HepG2 (cell line): ENCODE data around the gene CDR2L. TPM values are rescaled to one million over a fixed set of nuclear protein-coding genes. Genes with fewer than 3 reads are reported as not detected.

ENCODE experiments used
- ATF7-NPFF ChIP-seq: sonication (generic); formaldehyde crosslinking; IDR thresholded peaks from 2 replicates; pipeline ENCODE4 v1.8.1; 2023; ENCODE audit warnings: mild to moderate bottlenecking, low read depth, missing genetic modification reagents, moderate library complexity
- BHLHE40 ChIP-seq: IDR thresholded peaks from 2 replicates; pipeline ENCODE4 v1.6.1; 2011; ENCODE audit warnings: low read length, improper control_type of control experiment
- CC2D1A ChIP-seq: sonication (generic); formaldehyde crosslinking; IDR thresholded peaks from 2 replicates; pipeline ENCODE4 v1.8.1; 2023; ENCODE audit warnings: mild to moderate bottlenecking, missing genetic modification reagents
- DMTF1 ChIP-seq: sonication (generic); formaldehyde crosslinking; IDR thresholded peaks from 2 replicates; pipeline ENCODE4 v1.4.0; 2020; ENCODE audit warnings: mild to moderate bottlenecking, missing genetic modification reagents
- DRAP1 ChIP-seq: IDR thresholded peaks from 2 replicates; pipeline ENCODE4 v1.6.1; 2016; ENCODE audit warnings: missing genetic modification reagents, missing compliant biosample characterization
- ETV5 ChIP-seq: IDR thresholded peaks from 2 replicates; pipeline ENCODE4 v1.6.1; 2018; ENCODE audit warnings: missing biosample characterization, missing genetic modification reagents, inconsistent platforms, borderline replicate concordance
- HDAC2 ChIP-seq: sonication (generic); formaldehyde crosslinking; IDR thresholded peaks from 2 replicates; pipeline ENCODE4 v1.4.0; 2020; ENCODE audit warnings: missing genetic modification reagents
- ISX ChIP-seq: sonication (generic); formaldehyde crosslinking; conservative IDR thresholded peaks from 2 replicates; pipeline ENCODE4 v1.5.0; 2020; ENCODE audit warnings: missing genetic modification reagents
- NFATC3 ChIP-seq: sonication (generic); formaldehyde crosslinking; IDR thresholded peaks from 2 replicates; pipeline ENCODE4 v1.5.1; 2020; ENCODE audit warnings: mild to moderate bottlenecking, missing genetic modification reagents
- NFIB ChIP-seq: sonication (generic); formaldehyde crosslinking; IDR thresholded peaks from 2 replicates; pipeline ENCODE4 v1.9.0; 2021; ENCODE audit warnings: missing genetic modification reagents, mild to moderate bottlenecking, borderline replicate concordance
- NR2F2 ChIP-seq: IDR thresholded peaks from 2 replicates; pipeline ENCODE4 v1.6.1; 2012; ENCODE audit warnings: low read depth, inconsistent platforms, borderline replicate concordance
- RFX1 ChIP-seq: fragments of 450-650 bp; IDR thresholded peaks from 2 replicates; pipeline ENCODE4 v1.6.1; 2017
- RFXANK ChIP-seq: IDR thresholded peaks from 2 replicates; pipeline ENCODE4 v1.6.1; 2016
- SAP130 ChIP-seq: IDR thresholded peaks from 2 replicates; pipeline ENCODE4 v1.6.1; 2016; ENCODE audit warnings: low read depth
- UBTF ChIP-seq: sonication (generic); formaldehyde crosslinking; IDR thresholded peaks from 2 replicates; pipeline ENCODE4 v1.4.0; 2020; ENCODE audit warnings: mild to moderate bottlenecking, missing genetic modification reagents
- ZBTB37 ChIP-seq: sonication (generic); formaldehyde crosslinking; IDR thresholded peaks from 2 replicates; pipeline ENCODE4 v1.4.0; 2020; ENCODE audit warnings: mild to moderate bottlenecking, missing genetic modification reagents
- ZNF17 ChIP-seq: sonication (generic); formaldehyde crosslinking; IDR thresholded peaks from 2 replicates; pipeline ENCODE4 v1.5.0; 2020; ENCODE audit warnings: mild to moderate bottlenecking, missing genetic modification reagents
- ZNF331 ChIP-seq: sonication (generic); formaldehyde crosslinking; IDR thresholded peaks from 2 replicates; pipeline ENCODE4 v1.4.0; 2020; ENCODE audit warnings: missing genetic modification reagents
- ZNF530 ChIP-seq: sonication (generic); formaldehyde crosslinking; IDR thresholded peaks from 2 replicates; pipeline ENCODE4 v1.5.0; 2020; ENCODE audit warnings: low read depth, mild to moderate bottlenecking, missing genetic modification reagents
- ZNF816 ChIP-seq: sonication (generic); formaldehyde crosslinking; IDR thresholded peaks from 2 replicates; pipeline ENCODE4 v1.8.0; 2022; ENCODE audit warnings: missing genetic modification reagents, mild to moderate bottlenecking, borderline replicate concordance
- ZNF850 ChIP-seq: sonication (generic); formaldehyde crosslinking; conservative IDR thresholded peaks from 2 replicates; pipeline ENCODE4 v1.9.0; 2021; ENCODE audit warnings: mild to moderate bottlenecking, missing genetic modification reagents
- polyA plus RNA-seq, 8 experiments: library from polyadenylated mRNA; depleted of rRNA in 3 of 8; stranded (reverse) in 7 of 8; unstranded in 1 of 8; fragments of >200 nt; fragmentation: Illumina TruSeq in 4 of 8; extraction: Trizol in 4 of 8; gene quantifications; 2 replicates each; pipeline versions ENCODE4 v1.2.1 to v1.2.3, GENCODE V29; 2011 to 2016; ENCODE audit warnings: low read depth in 4 of 8, missing spikeins in 1 of 8, mixed read lengths in 1 of 8; ENCODE audit not compliant: insufficient read depth in 1 of 8
- total RNA-seq, 5 experiments: library from RNA; depleted of rRNA; stranded (reverse); fragments of >200 nt; fragmentation: Illumina TruSeq; extraction: Trizol; gene quantifications; 2 replicates each; pipeline ENCODE4 v1.2.3, GENCODE V29; 2016; ENCODE audit warnings: low read depth in 1 of 5
- TF ChIP-seq, protein P1 (sequence below): sonication (generic); formaldehyde crosslinking; IDR thresholded peaks from 2 replicates; pipeline ENCODE4 v1.5.1; 2020; ENCODE audit warnings: mild to moderate bottlenecking, missing genetic modification reagents, moderate library complexity

CDR2L gene
- total and polyA plus RNA-seq, 2 of the 13 experiments (the other 11 are each of a cell fraction or from before 2014, with no cell fraction given) = 1.9 to 2.1 TPM

- TF ChIP-seq ATF7-NPFF (CRISPR knock-in tag) = no peak
- no peak for TF ChIP-seq RFXANK (CRISPR knock-in tag)
- TF ChIP-seq ZNF331 (CRISPR knock-in tag) = peak; percentile 48; the same call in 1 of the 2 replicates
- TF ChIP-seq ISX (CRISPR knock-in tag) = no peak
- 0 out of 2 replicates have a peak, but pooled peaks have one; percentile 40 for TF ChIP-seq DRAP1 (CRISPR knock-in tag)
- no peak for TF ChIP-seq UBTF
- TF ChIP-seq HDAC2 = no peak
- TF ChIP-seq ZNF530 = no peak
- TF ChIP-seq ZBTB37 (CRISPR knock-in tag) = no peak
- no peak for TF ChIP-seq ZNF816 (CRISPR knock-in tag)
- no peak for TF ChIP-seq ZNF17
- TF ChIP-seq RFX1 = 0 out of 2 replicates have a peak, but pooled peaks have one; percentile 0
- no peak for TF ChIP-seq NFIB (CRISPR knock-in tag)
- no peak for TF ChIP-seq NR2F2
- TF ChIP-seq SAP130 (CRISPR knock-in tag) = no peak
- no peak for TF ChIP-seq CC2D1A
- no peak for TF ChIP-seq ETV5 (CRISPR knock-in tag)
- TF ChIP-seq BHLHE40 = 0 out of 2 replicates have a peak, but pooled peaks have one; percentile 14
- no peak for TF ChIP-seq NFATC3 (CRISPR knock-in tag)
- TF ChIP-seq DMTF1 (CRISPR knock-in tag) = 0 out of 2 replicates have a peak, but pooled peaks have one; percentile 16
- no peak for TF ChIP-seq ZNF850
- TF ChIP-seq, protein P1, sequence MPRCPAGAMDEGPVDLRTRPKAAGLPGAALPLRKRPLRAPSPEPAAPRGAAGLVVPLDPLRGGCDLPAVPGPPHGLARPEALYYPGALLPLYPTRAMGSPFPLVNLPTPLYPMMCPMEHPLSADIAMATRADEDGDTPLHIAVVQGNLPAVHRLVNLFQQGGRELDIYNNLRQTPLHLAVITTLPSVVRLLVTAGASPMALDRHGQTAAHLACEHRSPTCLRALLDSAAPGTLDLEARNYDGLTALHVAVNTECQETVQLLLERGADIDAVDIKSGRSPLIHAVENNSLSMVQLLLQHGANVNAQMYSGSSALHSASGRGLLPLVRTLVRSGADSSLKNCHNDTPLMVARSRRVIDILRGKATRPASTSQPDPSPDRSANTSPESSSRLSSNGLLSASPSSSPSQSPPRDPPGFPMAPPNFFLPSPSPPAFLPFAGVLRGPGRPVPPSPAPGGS = no peak
These were observed 24.1 kb downstream of the CDR2L start (continued) for GRCh38 chr17:75011401-75012095.
